ENCODE results near the gene PLXNA2. TPM values are rescaled to one million over a fixed set of nuclear protein-coding genes. Genes with fewer than 3 reads are reported as not detected.

PLXNA2 gene
- total and polyA plus RNA-seq, 2 of the 8 experiments (the other 6 are each of a cell fraction or from before 2014, with no cell fraction given): 0.33 to 1.5 TPM

DNA sequence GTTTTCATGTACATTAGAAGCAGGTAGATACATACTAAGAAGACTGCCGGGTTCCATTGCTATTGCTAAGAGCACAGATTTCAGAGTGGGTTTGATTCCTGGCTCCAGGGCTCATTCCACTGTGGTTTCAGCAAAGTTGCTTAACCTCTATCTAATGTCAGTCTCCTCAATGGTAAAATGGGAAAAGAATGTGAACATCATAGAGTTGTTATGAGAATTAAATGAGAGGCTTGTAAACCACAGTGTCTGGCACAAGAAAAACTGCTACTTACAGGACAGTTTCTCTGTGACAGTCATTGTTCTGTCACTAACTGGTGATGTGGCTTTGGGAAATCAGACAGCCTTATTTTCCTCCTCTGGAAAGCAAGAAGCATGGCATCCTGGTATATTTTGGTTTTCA, 10.7 kb upstream of the PLXNA2 start (continued):
- TF ChIP-seq TCF12 (IDR thresholded peaks at IDR 0.05; ENCODE audit: low read depth, low read length) (no peak), POLR2A (IDR thresholded peaks at IDR 0.05; ENCODE audit: control extremely low read depth in 1 of 2, low read depth in 2 of 2, low read length in 2 of 2) (no peak), RXRA (IDR thresholded peaks at IDR 0.05; ENCODE audit: insufficient read depth, low read depth, low read length) (no peak), GABPA (IDR thresholded peaks at IDR 0.05; ENCODE audit: borderline replicate concordance, insufficient read depth, low read length) (no peak), SP2 (IDR thresholded peaks at IDR 0.05; ENCODE audit: low read length) (no peak), JUN (IDR thresholded peaks at IDR 0.05; ENCODE audit: low read depth, low read length) (no peak)
